Inflammatory macrophage (primary cell): ENCODE results near the gene CCL4.
A peak's percentile ranks its signal among the peaks of the same experiment; 100 is the strongest.
"Not testable (repeated sequence)": the region's sequence is repeated elsewhere in the genome, so short reads cannot be mapped to it uniquely, and the experiment has no call there.

Experiments used
- DNase-seq, 2 donors: peaks; one replicate each; pipeline ENCODE4 v3.0.0-alpha.2; 2020 to 2022

The CCL4 gene

DNA sequence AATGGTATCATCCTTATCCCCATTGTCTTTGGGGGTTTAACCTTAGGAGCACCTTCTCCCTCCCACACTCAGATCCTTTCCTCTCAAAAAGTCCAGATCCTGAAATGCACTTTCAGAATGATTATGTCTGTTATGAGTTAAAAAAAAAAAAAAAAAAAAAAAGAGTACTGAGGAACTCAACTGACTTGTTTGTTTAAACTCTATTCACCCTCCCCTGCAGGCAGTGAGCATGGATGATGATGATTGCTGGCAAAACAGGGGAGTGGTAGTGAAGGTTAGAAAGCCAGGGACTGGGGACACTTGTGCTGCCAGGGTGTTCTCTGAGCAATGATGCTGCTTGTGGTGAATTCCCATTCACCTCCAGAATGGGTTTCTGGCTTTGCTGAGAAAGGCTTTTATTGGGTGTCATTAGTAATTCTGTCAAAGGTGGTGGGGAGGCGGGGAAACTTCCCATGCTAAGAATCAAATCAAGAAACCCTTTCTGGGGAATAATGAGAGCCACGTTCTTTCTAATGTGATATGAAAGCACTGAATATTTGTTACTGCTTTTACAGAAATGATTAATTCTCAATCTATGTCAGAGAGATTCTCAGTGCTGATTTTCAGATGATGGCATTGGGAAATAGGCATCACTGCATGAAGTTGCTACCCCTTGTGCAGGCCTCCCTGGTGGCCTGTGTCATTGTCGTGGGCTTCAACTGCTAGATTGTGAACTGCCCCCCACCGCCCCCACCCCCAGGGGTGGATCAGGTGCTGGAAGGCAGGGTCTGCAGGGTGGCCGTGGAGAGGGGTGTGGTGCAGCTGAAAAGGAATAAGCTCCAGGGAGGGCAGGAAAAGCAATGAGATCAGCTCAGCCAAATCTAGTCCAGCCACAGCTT, 14.1 kb downstream of the CCL4 start:
- no peak for DNase-seq

DNA sequence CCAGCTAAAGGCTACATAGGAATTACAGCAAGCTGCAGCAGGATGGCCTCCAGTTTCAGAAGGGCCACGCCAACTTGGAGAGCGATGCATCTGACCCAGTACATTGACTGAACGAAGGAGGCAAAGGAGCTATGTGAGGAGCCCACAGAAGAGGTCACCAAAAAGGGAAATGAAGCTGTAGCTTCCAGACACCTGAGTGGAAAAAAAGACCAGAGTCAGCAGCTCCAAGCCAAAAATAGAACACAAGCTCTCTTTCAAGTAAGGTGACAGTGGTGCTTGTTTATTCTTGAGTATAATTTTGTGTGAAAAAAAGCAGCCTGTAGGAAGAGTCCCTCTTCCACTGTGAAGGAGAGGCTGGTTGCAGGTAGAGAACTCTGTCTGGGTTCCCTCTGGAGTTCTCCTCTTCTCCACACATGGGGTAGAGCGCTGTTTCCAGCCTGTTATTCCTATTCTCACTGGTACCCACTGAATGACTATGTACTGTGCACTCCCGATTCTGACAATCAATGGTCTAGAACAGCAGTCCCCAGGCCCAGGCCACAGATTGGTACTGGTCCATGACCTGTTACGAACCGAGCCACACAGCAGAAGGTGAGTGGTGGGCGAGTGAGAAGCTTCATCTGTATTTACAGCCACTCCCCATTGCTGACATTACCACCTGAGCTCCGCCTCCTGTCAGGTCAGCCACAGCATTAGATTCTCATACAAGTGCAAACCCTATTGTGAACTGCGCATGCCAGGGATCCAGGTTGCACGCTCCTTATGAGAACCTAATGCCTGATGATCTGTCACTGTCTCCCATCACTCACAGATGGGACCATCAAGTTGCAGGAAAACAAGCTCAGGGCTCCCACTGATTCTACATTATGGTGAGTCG, 15.1 kb downstream of the CCL4 start:
- DNase-seq, result no peak

DNA sequence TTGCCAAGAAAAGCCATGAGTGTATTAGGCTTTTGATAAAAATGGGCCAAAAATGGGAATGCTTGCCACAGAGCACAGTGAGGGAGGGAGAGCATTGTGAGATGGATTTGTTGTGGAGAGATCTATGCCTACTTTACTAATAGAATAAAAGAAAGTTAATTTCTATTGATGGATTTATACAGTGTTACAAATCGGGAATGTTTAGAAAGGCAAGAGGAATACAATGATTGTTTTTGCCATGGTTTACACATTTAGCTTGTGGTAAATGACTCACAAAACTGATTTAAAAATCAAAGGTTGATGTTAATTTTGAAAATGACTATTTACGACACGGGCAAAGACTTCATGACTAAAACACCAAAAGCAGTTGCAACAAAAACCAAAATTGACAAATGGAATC, 16.6 kb downstream of the CCL4 start:
- DNase-seq, result no peak

DNA sequence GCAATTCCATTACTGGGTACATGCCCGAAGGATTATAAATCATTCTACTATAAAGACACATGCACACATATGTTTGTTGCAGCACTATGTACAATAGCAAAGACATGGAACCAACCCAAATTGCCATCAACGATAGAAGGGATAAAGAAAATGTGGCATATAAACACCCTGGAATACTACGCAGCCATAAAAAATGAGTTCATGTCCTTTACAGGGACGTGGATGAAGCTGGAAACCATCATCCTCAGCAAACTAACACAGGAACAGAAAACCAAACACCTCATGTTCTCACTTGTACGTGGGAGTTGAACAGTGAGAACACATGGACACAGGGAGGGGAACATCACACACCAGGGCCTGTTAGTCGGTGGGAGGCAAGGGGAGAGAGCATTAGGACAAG, 17.5 kb downstream of the CCL4 start:
- DNase-seq, result not testable (repeated sequence)

DNA sequence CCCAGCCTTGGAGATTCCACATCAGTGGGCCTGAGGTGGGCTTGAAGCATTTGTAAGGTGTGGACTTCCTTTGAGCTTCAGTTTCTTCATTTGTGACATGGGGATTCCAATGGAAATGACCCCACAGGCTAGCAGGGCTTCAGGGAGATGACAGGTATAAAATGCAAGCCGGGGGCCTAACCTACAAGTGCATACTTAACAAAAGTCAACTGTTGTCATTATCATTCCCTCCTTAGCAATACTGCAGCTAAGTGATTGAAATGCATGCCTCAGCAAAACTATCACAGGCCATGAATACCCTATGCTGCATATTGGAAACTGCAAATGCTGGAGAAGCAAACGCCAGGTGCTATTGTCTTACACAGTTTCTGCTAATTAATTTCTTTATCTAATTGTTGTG, 19.8 kb downstream of the CCL4 start:
- DNase-seq, result no peak

DNA sequence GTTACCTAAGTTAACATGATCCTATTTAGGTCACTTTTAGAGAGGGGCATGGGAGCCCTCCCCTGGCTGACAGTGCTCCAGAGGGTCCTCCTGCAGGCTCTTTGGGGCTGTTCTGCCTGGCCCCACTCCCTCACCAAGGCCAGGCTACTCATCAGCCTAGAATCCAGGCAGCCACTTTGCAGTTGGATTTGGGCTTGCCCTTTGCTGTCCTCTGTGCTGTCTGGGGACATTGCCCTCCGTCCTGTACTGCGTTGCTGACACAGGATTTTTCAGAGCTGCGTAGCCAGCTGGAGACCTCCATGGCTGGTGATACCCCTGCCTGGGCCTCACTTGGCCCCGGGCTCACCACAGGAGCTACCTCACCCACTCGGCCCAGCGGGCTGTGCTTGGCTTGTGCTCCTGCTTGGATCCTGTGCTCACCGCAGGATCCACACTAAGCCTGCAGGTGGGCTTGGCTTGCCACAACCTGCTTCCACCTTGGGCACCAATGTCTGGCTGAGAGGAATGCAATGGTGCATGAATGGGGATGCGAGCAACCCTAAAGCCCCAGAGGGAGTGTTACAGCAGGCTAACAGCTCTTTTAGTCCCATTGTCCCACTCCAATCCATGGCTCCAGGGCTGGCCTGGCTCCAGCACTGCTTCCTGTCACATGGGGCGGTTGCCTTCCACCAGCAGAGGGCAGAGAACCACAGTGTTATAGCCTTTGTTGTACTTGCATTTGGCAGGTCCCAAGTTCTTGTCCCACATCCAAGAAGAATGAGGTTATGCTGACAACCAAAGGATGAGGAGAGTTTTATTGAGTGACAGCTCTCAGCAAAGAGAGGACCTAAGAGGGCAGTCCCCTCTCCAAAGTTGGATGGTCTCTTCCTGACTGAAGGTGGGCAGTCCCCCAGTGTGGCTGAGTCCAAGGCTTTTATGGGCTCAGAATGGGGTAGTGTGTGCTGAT, 21.5 kb downstream of the CCL4 start:
- no peak for DNase-seq

DNA sequence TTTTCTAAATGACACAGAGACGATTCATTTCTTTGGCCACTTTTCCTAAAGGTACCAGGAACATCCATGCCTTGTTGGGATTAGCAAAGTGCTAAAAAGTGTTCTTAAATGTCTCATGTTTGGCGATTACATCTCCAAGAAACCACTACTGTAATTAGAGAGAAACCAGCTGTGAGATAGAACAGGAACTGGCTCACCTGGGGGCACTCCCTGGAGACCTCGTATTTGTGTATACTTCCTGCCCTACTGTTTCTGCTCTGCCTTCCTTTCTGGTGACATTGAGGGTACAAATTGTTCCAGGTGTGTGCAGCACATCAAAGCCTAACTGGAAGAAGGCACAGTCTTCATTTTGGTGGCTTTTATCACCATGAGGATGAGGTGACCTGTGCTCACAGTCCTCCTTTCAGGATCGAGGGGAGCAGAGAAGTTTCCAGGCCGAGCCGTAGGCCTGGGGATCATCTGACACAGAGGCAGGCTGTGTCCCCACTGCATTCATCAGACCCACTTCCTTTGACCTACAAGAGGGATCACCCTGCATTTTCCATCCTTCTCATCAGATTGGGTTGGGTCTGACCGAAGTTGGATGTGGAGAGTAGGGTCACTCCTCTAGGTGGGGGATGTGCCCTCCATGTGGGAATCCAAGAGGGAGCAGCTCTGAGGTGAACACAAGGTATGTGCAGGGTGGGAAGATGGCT, 23.7 kb downstream of the CCL4 start:
- no peak for DNase-seq

DNA sequence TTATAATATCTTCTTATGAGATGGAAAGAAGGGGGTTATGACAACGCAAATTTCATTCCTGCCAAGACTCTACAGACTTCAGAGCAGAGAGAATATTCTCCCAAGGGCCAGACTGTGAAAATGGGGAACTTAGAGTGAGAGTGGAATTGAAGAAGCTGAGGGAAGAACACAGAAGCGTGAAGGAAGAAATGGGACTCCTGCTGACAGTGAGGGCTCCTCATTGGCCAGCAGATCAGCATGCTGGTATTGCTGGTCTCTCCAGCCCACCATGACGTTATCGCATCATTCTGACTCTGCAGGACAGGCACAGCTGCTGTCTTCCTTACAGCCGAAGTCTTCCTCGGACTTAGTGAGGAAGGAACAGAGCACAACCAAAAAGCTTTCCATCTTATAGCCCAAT, 24.3 kb downstream of the CCL4 start:
- DNase-seq, result peak in 1 of 2 donors; percentile 24

DNA sequence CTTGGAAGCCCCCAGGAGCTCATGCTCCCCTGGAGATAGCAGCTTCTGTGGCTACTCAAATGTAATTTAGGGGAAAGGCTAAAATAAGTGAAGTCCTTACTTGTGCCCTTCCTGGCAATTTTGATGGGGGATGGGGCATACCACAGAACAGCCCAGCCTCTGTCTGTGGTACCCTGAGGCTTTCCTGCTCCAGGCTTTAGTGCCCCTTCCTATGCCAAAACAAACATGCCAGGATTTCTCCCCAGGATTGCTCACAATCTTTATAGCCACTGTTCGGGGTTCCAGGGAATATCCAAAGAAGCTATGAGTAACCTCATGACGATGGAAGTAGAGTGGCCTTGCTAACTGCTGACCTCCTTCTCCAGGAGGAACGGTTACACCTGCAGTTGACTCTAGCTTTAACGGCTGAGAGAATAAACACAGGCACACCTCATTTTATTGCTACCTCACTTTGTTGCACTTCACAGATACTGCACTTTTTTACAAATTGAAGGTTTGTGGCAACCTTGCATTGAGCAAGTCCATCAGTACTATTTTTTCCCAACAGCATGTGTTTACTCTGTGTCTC, 24.9 kb downstream of the CCL4 start:
- no peak for DNase-seq

DNA sequence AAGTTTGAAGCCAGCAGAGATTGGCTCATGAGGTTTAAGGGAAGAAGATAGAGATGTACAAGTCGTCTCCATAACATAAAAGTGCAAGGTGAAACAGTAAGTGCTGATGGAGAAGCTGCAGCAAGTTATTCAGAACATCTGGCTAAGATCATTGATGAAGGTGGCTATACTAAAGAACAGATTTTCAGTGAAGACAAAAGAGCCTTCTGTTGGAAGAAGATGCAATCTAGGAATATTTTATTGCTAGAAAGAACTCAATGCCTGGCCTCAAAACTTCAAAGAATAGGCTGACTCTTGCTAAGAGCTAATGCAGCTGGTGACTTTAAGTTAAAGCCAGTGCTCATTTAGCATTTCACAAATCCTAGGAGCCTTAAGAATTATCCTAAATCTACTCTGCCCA, 26.0 kb downstream of the CCL4 start:
- no peak for DNase-seq

DNA sequence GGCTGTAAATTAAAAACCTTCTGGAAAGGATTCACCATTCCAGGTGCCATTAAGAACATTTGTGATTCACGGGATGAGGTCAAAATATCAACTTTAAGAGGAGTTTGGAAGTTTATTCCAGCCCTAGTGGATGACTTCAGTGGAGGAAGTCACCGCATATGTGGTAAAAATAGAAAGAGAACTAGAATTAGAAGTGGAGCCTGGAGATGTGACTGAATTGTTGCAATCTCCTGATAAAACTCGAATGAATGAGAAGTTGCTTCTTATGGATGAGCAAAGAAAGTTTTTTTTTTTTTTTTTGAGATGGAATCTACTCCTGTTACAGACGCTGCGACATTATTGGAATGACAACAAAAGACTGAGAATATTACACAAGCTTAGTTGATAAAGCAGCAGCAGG, 26.7 kb downstream of the CCL4 start:
- peak; percentile 27 to 51 for DNase-seq

DNA sequence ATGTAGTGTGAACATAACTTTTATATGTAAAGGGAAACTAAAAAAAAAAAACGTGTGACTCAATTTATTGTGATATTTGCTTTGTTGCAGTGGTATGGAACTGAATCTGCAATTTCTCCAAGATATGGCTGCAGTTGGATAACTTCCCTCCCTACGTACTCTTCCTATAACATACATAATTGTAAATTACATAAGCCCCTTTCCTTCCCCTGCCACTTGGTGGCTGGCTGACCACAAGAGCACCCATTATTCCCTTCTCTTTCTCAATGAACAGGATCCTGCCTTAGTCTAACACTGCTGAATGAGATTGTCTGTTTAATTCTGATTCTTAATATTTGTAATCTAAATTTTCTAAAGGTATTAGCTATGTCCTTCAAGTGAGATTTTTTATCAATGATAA, 27.8 kb downstream of the CCL4 start:
- DNase-seq, result peak; percentile 83 to 93

DNA sequence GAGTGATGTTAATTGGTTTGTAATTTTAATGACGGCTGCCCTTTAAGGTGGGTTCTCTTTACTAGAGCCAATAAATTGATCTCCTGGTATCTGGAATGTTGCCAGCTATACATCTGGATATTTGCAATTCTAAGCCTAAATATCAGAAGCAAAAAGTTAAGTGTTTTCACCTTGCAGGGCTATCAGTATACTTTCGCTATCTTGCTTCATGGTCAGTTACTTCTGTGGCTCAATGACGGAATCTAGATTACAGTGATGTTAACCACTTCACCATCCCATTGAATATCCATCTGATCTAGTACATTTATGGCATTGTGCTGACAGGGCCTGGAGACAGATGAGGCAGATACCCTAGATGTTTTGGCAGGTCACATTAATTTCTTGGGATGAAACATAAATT, 28.3 kb downstream of the CCL4 start:
- DNase-seq, result no peak

DNA sequence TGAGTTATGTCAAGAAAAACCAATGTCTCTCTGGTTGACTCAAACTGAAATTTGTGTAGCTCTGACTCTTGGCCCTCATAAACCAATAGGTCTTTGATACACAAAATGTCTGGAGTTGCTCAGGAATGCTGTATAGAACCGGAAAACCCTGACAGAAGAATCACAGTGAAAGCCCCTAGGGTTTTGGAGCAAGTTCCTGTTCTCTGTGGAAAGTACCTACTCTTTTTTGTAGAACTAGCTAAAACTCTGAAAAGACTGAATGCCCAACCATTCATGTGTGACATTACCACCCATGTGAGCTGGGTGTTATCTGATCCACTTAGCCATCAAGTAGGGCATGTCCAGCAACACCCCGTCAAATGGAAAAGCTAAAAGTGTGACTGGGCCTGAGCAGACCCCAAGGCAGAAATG, 28.8 kb downstream of the CCL4 start:
- DNase-seq, result peak in 1 of 2 donors; percentile 13

DNA sequence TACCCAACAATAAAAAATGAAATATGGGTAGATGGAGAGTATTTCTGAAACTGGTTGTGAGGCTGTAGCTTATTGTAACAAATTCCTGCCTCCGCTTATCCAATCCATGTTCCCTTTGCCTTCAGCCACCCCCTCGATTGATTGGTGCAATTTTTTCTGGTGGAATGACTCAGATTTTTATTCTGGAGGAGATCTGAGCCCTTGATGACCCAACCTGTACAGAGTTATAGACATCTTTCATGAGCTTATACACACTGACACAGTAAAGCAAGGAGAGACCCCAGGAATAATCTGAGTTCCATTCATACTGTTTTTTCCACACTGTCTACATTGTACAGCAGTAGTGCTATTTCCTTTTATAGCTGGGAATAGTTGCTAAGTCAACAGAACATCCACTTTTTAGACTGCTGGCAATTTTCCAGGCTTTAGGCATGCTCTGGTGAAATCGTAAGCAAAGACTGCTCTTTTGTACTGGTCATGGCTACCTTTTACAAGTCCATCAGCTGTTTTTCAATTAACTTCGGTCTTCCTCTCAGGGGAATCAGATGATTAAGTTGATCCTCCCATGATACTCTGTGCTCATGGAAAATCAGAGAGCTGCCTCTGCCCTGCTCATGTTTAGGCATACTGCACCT, 30.1 kb downstream of the CCL4 start:
- peak; percentile 81 to 86 for DNase-seq

DNA sequence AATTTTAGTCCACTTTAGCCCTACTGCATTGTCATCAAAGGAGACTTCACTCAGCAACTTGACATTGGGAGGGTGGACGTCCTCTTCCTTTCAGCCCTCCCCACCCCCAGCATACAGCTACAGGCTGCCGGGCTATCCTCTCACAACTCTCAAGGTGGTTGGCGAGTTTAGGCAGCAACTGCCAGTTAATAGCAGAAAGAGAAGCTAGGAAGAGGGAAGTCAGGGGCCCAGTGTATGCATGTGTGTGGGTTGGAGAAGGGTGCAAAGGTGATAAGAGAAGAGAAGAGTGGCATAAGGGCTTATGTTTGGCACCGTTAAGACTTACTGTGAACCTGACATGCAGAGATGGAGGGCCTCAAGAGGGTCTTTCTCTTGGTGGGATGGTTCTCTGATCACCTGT, 31.8 kb downstream of the CCL4 start:
- peak; percentile 19 to 20 for DNase-seq

DNA sequence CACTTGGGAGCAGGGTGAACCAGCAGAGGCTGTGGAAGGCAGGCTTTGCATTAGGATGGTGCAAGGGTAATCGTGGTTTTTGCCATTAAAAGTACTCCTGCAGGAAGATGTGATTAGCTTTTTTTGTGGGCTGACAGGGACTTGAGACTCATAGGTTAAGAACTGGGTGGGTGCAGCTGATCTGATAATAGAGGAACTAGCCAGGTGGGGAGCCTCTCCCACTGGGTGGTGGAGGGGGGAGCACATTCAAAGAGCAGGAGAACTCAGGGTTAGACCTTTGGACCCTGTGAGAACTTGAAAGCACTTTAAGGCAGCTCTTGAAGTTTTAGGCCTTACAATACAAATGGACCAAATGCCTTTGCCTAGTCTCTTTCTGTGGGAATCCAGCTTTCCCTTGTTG, 32.4 kb downstream of the CCL4 start:
- no peak for DNase-seq

DNA sequence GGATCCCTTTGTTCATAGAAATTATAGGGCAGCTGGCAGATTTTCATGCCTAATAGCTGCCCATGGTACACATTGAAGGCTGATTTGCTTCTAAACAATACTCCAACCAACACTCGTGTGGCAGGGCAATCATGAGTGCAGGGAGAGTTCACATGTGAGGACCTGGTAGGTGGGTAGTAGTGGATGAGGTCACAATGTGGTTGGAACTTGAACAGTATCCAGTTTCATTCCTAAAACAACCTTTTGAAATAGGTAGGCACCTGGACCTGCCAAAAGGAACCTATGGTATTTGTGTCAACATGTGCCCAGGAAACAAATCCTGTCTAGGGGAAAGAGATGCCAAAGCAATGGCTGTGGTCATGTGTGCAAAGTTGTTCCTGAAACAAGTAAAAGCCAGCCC, 32.8 kb downstream of the CCL4 start:
- no peak for DNase-seq

DNA sequence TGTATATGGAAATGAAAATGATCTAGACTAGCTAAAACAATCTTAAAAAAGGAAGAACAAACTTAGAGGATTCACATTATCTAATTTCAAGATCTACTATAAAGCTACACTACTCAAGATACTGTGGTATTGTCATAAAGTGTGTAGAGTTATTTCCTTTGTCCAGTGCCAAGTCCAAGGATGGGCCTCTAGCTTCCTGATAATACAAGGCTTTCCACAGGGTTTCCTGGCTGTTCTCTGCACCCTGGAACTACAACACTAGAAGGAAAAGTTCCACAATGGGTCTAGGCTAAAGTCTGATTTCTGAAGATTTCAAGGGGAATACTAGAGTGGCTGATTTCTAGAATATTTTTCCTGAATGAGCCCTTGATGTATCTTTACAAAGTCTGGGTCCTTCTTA, 38.6 kb downstream of the CCL4 start:
- DNase-seq, result no peak

DNA sequence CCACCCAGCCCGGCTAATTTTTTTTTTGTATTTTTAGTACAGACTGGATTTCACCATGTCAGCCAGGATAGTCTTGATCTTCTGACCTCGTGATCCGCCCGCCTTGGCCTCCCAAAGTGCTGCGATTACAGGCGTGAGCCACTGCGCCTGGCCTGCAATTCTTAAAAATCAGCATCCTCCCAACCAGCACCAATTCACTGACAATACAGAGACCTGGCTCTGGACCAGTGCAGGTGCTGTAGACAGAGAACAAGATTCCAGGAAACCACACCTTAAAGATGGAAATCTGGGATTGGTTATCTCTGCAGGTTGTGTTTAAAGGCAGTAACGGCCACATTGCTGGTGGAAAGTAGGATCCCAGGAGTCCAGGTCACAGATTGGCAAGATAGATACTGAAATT, 39.2 kb downstream of the CCL4 start:
- no peak for DNase-seq

DNA sequence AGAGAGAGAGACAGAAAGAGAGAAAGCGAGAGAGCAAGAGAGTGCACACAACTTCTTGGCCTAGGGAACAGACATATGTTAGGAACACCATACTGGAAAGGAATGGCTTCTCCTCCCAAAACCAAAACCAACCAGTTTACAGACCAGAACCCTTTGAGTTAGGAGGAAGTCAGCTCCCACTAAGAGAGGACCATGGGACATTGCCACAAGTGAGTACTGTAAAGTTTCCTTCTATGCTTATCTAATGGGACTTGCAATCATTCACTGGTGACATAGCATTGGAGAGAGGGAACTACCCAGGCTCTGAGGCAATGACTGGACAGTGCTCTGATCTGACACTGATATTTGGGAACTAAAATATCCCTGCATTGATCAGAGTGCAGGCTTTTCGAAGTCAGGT, 40.4 kb downstream of the CCL4 start:
- peak; percentile 78 to 79 for DNase-seq
